ENCODE measurements around the gene EIF4E2. TPM values are rescaled to one million over a fixed set of nuclear protein-coding genes. Genes with fewer than 3 reads are reported as not detected.

EIF4E2 gene, protein sequence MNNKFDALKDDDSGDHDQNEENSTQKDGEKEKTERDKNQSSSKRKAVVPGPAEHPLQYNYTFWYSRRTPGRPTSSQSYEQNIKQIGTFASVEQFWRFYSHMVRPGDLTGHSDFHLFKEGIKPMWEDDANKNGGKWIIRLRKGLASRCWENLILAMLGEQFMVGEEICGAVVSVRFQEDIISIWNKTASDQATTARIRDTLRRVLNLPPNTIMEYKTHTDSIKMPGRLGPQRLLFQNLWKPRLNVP
- total RNA-seq (2016; rRNA removed; fragmentation: Illumina TruSeq; extraction: Trizol) (101 and 128 TPM in 2 replicates), polyA plus RNA-seq (2011; rRNA removed) (25.0 and 30.3 TPM in 2 replicates), polyA minus RNA-seq (2011; rRNA and poly(A)+ RNA removed; ENCODE audit: low replicate concordance) (14.0 and 21.7 TPM in 2 replicates), Bru-seq, nascent RNA (percentile 90 among the genes with signal in this experiment), BruChase-seq, experiment 1, labeled RNA remaining after a 6-hour chase (percentile 88 among the genes with signal in this experiment), BruChase-seq, experiment 2, labeled RNA remaining after a 2-hour chase (percentile 90 among the genes with signal in this experiment)
- 29.6 and 31.9 TPM in 2 replicates for total RNA-seq (2016; cell fraction: cytosol; rRNA removed; fragmentation: Illumina TruSeq; extraction: Trizol; ENCODE audit: low read depth)
- 108 and 125 TPM in 2 replicates for total RNA-seq (2016; cell fraction: insoluble cytoplasmic fraction; rRNA removed; fragmentation: Illumina TruSeq; extraction: Trizol)
- total RNA-seq (2016; cell fraction: membrane; rRNA removed; fragmentation: Illumina TruSeq; extraction: Trizol), result 48.3 and 55.2 TPM in 2 replicates
- total RNA-seq (2016; cell fraction: nucleus; rRNA removed; fragmentation: Illumina TruSeq; extraction: Trizol), result 54.3 and 63.2 TPM in 2 replicates
- 27.2 and 34.2 TPM in 2 replicates for polyA plus RNA-seq (2011; cell fraction: cytosol; rRNA removed)
- polyA plus RNA-seq (2011; cell fraction: nucleus; rRNA removed), result 33.9 and 49.1 TPM in 2 replicates
- 68.3 and 79.6 TPM in 2 replicates for polyA plus RNA-seq (2012)
- 33.6 and 34.9 TPM in 2 replicates for polyA plus RNA-seq (2016; cell fraction: cytosol; fragmentation: Illumina TruSeq; extraction: Trizol; ENCODE audit: low read depth)
- polyA plus RNA-seq (2016; cell fraction: insoluble cytoplasmic fraction; fragmentation: Illumina TruSeq; extraction: Trizol; ENCODE audit: low read depth), result 140 and 153 TPM in 2 replicates
- 39.6 and 46.6 TPM in 2 replicates for polyA plus RNA-seq (2016; cell fraction: membrane; fragmentation: Illumina TruSeq; extraction: Trizol; ENCODE audit: low read depth)
- 78.2 and 79.4 TPM in 2 replicates for polyA plus RNA-seq (2016; cell fraction: nucleus; fragmentation: Illumina TruSeq; extraction: Trizol; ENCODE audit: insufficient read depth, low read depth)
- polyA minus RNA-seq (2011; cell fraction: cytosol; rRNA and poly(A)+ RNA removed), result 12.3 and 14.2 TPM in 2 replicates
- 73.8 and 82.7 TPM in 2 replicates for polyA minus RNA-seq (2011; cell fraction: nucleus; rRNA and poly(A)+ RNA removed)
- long read RNA-seq, experiment 1, transcript EIF4E2-201 (7 exons, 1,604 nt), result major isoform, 46 of 108 reads
- long read RNA-seq, experiment 1, transcript EIF4E2-202 (7 exons, 3,448 nt), result minor isoform, 21 of 108 reads
- long read RNA-seq, experiment 1, transcript EIF4E2-204 (6 exons, 797 nt), result minor isoform, 8 of 108 reads
- long read RNA-seq, experiment 1, transcript EIF4E2-207 (8 exons, 3,525 nt), result minor isoform, 8 of 108 reads
- long read RNA-seq, experiment 1, partial matches to known transcripts, result 14 of 108 reads
- long read RNA-seq, experiment 1, other reads (novel, unspliced or antisense), result 5 of 108 reads
- long read RNA-seq, experiment 2, transcript EIF4E2-202 (7 exons, 3,448 nt), result minor isoform, 24 of 187 reads
- long read RNA-seq, experiment 2, transcript EIF4E2-207 (8 exons, 3,525 nt), result minor isoform, 7 of 187 reads
- long read RNA-seq, experiment 2, transcript EIF4E2-201 (7 exons, 1,604 nt), result major isoform, 85 of 187 reads
- long read RNA-seq, experiment 2, partial matches to known transcripts, result 15 of 187 reads
- long read RNA-seq, experiment 2, other reads (novel, unspliced or antisense), result 47 of 187 reads

GRCh38 chr2:232550354-232551249 lies at the start of gene EIF4E2, which contains the start of gene TIGD1:
Gene EIF4E2, plus strand, starts transcription at chr2:232550689. Its CDS starts 36 bp downstream, at chr2:232550725.
Gene TIGD1, minus strand, starts transcription at chr2:232550557. Its CDS starts 675 bp downstream, at chr2:232549882.
- peak within 1 kb of the TSS; percentile 85 for H3K4me2 ChIP-seq (ENCODE audit: low read depth, low read length)
- peaks cover 5 to 18% of the 10 kb centered on the region in 2 experiments; a peak in 4 of 5 replicates for H3K36me3 ChIP-seq (replicated peaks in 1 of 2; ENCODE audit: control insufficient read depth in 1 of 2, insufficient read depth in 2 of 2, low read length in 2 of 2)
- H3K27ac ChIP-seq (ENCODE audit: extremely low read length, insufficient read depth, low read length), result peak within 1 kb of the TSS; percentile 95
- TSS peak; percentile 65 for BruUV-seq (replicated peaks)
- no peaks in the 10 kb centered on the region; a peak in 1 of 5 replicates for H3K27me3 ChIP-seq (ENCODE audit: control insufficient read depth in 1 of 2, insufficient read depth in 2 of 2, low read length in 2 of 2)
- H3K4me1 ChIP-seq (ENCODE audit: insufficient read depth, low read length), result peaks cover 58% of the 10 kb centered on the region
- intact Hi-C loops (cut with micrococcal nuclease; ENCODE audit: unreplicated experiment) (loop anchor here (1.0 to 5.0 kb wide), 2 partner anchors 25 to 763 kb away; partner anchors contain the start of gene COPS7B), in situ Hi-C loops (cut with HindIII; ENCODE audit: extremely low pct_ligation_motif_present, low pct_unique_long_range_greater_than_20kb) (no loop called here)
- peak within 1 kb of the TSS; percentile 94 for H3K9ac ChIP-seq (ENCODE audit: insufficient read depth, low read depth, low read length)
- DNase-seq (ENCODE audit: low spot score) (peak; percentile 95), FAIRE-seq (peak; percentile 26), ATAC-seq (peak; percentile 98)
- ChIA-PET CTCF (ENCODE audit: low intra/inter-chr PET ratio, low total read pairs) (interaction anchor here (1.1 kb wide), 1 partner anchor 55 kb away, joined by 5 read pairs; no protein-coding TSS in a partner anchor), POLR2A (interaction anchor here (0.5 to 1.5 kb wide), 19 partner anchors 10 to 899 kb away, joined by 3 to 11 read pairs (median 3); partner anchors contain the start of genes CHRND, GIGYF2, PDE6D and SAG)
- H2AFZ ChIP-seq (ENCODE audit: low read length), result no peak within 1 kb of the TSS
- H4K20me1 ChIP-seq (ENCODE audit: insufficient read depth, low read length), result no peaks in the 10 kb centered on the region
- peaks cover 9% of the 10 kb centered on the region; the same call in 1 of the 2 replicates for H3K9me3 ChIP-seq (ENCODE audit: low read length)
- H3K79me2 ChIP-seq (ENCODE audit: insufficient read depth, low read length), result peaks cover 64% of the 10 kb centered on the region
- H3K4me3 ChIP-seq (replicated peaks in 1 of 3; ENCODE audit: insufficient read depth in 1 of 3, low read depth in 2 of 3, low read length in 3 of 3), result peak within 1 kb of the TSS; percentile 73 to 85 (median 85)
- 2% methylated on average over 15 of the region's 81 CpGs for WGBS (ENCODE audit: low lambda C conversion rate)
- TF ChIP-seq, protein P1, sequence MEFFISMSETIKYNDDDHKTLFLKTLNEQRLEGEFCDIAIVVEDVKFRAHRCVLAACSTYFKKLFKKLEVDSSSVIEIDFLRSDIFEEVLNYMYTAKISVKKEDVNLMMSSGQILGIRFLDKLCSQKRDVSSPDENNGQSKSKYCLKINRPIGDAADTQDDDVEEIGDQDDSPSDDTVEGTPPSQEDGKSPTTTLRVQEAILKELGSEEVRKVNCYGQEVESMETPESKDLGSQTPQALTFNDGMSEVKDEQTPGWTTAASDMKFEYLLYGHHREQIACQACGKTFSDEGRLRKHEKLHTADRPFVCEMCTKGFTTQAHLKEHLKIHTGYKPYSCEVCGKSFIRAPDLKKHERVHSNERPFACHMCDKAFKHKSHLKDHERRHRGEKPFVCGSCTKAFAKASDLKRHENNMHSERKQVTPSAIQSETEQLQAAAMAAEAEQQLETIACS (CRISPR knock-in tag; IDR thresholded peaks at IDR 0.05), result peak; percentile 71
- TF ChIP-seq, protein P2, sequence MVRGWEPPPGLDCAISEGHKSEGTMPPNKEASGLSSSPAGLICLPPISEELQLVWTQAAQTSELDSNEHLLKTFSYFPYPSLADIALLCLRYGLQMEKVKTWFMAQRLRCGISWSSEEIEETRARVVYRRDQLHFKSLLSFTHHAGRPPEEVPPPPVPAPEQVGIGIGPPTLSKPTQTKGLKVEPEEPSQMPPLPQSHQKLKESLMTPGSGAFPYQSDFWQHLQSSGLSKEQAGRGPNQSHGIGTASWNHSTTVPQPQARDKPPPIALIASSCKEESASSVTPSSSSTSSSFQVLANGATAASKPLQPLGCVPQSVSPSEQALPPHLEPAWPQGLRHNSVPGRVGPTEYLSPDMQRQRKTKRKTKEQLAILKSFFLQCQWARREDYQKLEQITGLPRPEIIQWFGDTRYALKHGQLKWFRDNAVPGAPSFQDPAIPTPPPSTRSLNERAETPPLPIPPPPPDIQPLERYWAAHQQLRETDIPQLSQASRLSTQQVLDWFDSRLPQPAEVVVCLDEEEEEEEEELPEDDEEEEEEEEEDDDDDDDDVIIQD (CRISPR knock-in tag; IDR thresholded peaks at IDR 0.05; ENCODE audit: low read depth), result peak; percentile 86
- TF ChIP-seq DR1 (CRISPR knock-in tag; IDR thresholded peaks at IDR 0.05), result peak; percentile 98
- peak; percentile 97 for TF ChIP-seq ZNF564 (CRISPR knock-in tag; IDR thresholded peaks at IDR 0.05)
- TF ChIP-seq KAT7 (CRISPR knock-in tag; IDR thresholded peaks at IDR 0.05; ENCODE audit: borderline replicate concordance), result peak; percentile 99
- TF ChIP-seq ESRRA (CRISPR knock-in tag; IDR thresholded peaks at IDR 0.05; ENCODE audit: low read depth), result peak; percentile 93
- TF ChIP-seq ZNF280B (CRISPR knock-in tag; IDR thresholded peaks at IDR 0.05; ENCODE audit: borderline replicate concordance), result peak; percentile 99
- TF ChIP-seq ZFP36L1 (CRISPR knock-in tag; IDR thresholded peaks at IDR 0.05), result peak; percentile 100
- TF ChIP-seq HES4 (CRISPR knock-in tag; IDR thresholded peaks at IDR 0.05; ENCODE audit: borderline replicate concordance), result peak; percentile 100

Data from HepG2 (cell line).